GM19395 (cell line): Measurements from ENCODE around the gene MAD1L1.

ENCODE experiments used
- ATAC-seq: cut with Tn5 transposase; IDR thresholded peaks from one replicate; pipeline ENCODE4 v1.9.1; 2021; ENCODE audit warnings: mild to moderate bottlenecking, moderate library complexity; ENCODE audit not compliant: unreplicated experiment

MAD1L1 gene

DNA sequence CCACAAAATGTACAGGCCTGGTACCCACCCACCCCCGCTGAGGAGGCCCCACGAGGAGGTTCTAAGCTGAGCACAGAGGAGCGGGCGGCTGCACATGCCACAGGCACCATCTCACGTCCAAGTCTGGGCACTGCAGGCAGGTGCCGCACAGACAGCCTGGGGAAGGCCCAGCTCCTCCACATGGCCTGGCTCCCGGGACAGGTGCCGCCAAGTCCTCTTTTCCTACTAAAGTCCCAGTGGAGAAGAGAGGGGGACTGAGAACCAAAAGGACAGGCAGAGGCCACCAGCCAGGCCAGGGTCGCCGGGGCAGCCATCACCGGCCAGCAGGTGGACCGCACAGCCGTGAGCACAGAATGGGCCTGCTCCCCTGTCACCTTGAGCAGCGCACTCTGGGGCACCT, 91.1 kb downstream of the MAD1L1 start:
- no peak for ATAC-seq

DNA sequence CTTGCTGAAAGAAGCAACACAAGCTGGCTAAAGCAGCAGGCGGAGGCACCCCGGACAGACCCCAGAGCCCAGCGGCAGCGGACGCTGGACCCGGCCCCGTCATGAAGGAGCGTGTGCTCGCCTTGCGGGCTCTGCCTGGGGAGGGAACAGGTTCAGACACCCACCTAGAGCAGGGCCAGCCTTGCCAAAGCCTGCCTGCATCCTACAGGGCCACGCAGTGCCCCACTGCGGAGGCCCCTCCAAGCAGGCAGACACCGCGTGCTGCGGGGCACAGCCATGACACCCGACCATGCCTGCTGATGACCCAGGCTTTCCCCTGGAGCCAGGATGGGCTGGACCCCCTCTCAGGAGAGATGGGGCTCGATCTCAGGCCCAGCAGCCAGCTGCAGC, 91.7 kb downstream of the MAD1L1 start:
- ATAC-seq, result no peak

DNA sequence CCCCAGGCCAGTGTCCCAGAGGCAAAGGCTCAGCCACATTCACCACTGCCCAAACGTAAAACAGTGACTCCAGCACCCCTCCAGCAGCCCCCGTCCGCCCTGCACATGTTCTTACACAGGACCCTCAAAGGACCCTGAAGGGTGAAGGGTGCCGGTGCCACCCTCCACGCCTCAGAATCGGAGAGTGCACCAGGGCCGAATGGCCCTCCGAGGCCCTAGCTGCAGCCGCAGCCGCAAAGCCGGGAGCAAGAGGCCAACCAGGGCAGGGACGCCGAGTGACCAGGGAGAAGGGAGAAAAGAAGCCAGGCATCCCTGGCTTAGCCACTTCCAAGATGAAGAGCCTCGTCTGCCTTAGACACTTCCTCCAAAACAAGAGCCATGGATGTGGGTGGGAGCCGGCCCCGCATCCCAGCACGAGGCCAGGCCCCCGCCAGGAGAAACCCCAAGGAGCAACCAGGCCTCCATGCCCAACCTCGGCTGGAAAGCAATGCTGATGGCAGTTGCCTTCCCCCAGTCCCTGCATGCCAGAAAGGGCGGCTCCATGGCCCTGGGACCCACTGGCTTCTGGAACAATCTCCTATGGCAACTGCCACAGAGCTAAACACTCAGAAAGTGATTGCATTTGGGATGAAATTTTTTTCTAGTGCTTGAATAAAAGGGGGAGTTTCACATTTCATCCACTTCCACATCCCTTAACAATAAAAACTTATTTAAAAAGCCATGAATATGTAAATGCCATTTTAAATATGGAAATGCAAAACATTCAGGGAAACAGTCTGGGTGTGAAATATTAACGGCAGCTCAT, 92.3 kb downstream of the MAD1L1 start:
- no peak for ATAC-seq

DNA sequence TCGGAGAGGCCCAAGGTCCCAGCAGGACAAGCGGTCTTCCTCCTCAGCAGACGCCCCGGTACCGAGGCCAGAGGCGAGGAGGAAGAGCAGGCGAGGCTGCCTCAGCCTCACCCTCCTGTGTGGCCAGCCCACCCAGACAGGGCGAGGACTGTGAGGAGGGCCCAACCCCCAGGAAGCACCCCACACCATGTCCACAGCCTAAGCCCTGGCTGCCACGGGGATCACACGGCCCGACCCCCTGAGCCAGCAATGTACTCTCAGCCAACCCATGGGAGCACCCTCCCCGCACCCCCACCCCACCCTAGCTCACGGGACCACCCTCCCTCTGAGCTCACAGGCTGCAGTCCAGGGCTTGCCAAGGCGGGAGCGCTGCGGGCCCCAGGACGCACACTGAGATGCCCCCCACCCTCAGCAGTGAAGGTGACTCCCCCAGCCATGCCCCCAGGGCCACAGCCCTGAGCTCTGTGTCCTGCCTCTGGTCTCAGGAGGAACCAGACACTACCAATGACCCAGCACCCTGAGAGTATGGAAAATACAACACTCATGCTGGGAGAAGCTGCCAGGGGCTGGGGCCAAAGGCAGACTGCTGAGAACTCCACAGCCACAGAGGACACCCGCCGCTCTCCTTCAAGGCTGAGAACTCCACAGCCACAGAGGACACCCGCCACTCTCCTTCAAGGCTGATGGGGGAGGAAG, 93.6 kb downstream of the MAD1L1 start:
- ATAC-seq, result no peak

DNA sequence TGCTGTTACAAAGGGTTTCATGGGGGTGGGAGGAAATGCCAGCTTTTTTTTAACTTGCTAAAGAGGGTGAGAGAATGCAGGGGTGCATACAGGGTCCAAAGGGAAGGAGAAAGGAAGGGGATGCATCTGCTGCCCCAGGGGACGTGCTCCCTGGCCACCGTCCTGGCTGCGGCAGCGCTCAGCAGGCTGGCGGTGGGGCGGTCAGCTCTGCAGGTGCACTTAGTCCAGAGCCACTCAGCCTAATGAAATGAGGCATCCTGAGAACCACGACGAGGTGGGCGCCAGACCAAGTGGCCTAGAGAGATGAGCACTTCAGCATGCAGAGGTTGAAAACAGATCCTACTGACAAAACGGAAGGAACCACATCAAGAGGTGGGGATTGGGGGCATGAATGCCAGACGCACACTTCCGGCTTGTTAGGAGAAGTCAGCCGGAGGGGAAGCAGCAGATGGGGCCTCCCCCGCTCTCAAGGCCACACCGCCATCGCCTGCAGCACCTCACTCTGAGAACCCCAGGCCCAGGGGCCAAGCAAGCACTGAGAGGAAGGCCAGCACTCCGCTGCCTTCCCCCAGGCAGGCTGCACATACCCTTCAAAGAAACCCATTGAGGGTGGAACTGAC, 94.5 kb downstream of the MAD1L1 start:
- ATAC-seq, result peak; percentile 75

DNA sequence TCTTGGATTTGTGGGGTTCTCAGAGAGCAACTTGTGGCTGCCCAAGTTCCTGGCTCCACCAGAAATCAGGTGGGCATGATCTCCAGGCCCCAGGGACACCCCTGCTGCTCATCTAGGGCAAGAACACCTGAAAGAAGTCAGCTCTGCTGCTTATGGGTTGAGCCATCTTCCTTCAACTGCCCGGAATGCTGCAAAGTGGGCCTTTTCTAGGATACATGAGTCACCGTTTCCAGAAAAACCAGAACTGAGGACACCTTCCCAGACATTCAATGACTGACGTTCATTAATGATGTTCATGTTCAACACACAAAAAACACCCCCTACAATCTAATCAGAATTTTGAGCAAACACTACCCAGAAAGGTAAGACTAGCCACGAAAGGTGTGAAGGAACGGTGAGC, 98.0 kb downstream of the MAD1L1 start:
- ATAC-seq, result no peak

DNA sequence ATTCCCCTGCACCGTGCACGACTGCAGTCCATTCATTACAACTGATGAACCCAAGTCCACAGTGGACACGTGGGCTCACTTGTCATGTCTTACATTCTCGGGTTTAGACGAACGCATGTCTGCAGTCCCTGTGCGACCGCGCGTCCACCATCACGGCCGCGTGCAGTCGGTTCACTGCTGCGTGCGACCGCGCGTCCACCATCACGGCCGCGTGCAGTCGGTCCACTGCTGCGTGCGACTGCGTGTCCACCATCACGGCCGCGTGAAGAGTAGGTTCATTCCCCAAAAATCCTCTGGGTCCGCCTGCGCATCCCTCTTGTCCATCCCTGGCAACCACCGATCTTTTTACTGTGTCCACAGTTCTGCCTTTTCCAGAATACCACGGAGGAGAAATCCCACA, 100.5 kb downstream of the MAD1L1 start:
- ATAC-seq, result no peak

DNA sequence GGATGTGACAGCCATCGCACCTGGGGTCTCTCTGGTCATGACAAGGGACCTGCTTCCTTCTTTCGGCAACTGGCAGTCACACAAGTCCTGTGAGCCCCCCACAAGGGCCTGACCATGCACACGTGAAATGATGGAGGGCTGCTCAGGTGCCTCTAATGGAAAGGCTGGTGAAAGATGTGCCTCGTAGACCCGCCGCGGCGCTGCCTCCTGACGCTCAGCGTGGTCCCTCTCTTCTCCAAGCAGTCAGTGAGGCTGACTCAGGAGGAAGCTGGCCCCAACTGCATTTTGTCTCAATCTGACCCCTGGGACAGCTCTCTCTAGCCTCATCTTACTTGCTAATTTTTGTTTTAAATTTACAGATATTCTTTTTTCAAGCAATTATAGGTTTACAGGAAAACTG, 100.9 kb downstream of the MAD1L1 start:
- ATAC-seq, result no peak

DNA sequence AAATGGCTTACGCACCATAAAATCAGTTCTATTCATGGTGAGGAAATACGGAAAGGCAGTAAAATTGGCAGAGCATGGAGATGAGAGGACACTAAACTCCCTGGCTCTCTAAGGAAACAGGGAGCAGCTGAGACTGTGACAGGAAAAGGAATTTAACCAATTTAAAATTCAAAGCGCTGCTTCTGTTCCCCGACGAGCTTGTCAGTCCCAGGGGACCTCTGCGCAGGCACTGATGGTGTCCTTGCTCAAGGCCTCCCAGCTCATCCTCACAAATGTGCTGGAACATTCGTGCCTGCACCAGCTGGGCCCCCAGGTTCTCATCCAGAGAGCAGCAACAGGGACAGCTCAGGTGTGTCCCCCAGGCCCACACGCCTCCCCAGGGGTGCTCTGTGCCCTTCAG, 101.4 kb downstream of the MAD1L1 start:
- no peak for ATAC-seq

DNA sequence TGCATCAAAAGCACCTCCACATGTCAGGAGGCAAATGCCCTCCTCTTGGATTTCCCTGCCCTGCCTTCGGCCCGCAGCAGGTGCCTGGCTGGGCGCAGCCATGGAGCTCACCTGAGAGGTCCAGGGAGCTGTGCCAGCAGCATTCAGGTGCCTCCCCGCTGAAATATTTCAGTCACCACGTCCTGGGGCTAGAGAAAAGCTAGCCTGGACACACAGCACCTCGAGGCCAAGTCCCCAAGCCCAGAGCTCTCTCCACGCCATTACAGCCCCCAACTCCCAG, 102.7 kb downstream of the MAD1L1 start:
- no peak for ATAC-seq

DNA sequence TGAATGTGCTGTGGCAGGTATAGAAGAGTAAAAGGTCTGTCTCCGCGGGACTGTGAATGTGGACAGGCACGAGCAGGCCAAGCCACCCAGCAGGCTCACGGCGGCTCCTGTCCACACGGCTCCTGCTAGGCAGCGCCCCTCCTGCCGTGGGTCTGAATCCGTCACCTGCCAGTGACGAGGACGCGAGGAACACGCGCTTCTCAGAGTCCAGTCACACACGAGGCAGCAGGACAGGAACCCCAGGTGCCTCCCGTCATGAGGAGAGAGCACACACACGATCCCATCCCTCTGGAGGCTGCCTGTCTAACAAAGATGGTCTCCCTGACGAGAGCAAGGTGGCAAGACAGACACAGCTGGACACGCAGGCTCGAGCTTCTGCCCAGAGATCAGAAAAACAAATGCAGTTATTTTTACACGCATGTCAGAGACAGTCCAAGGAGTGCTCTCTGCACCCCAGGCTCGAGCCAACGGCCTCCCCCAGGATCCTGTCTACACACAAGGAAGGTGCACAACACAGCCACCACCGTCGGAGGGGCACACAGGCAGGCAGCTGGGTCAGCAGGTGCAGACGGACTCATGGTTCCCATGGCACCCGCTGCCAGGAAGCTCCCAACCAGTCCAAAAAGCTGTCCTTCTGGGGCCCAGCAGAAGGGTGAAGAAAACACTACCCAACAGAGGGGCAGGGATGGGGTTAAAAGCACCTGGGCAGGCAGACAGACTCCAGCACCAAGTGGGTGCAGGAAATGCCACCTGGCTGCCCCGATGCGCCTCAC, 103.2 kb downstream of the MAD1L1 start:
- ATAC-seq, result no peak

DNA sequence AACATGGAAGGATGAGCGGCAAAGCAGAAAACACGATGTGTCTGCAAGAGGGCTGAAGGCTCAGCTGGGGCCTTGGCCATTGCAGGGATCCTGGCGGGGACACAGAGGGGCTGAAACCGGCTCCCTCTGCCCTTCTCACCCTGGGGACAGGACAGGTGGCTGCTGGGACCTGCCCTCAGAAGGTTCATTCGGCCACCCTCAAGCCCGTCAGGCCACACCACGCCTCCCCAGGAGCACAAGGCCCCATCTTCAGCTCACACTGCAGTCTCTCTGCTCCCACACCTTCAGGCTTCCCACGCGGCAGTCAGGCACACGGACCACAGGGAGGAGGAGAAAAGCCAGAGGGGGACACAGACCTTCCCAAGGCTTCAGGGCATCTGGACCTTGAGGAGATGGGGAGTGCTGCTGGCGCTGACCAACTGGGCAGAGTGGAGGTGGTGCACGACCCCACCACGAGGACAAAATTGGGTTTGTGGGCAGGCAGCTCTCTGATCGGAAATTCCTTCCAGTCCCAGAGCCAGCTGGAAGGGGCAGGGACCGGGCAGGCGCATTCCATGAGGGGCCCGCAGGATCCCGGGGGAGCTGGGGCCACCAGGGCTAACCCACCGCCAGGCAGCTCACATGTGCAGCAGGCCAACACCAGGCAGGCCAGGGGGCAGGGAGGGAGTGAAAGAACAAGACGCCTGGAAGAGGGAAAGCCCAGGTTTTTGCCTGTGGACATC, 104.0 kb downstream of the MAD1L1 start:
- no peak for ATAC-seq

DNA sequence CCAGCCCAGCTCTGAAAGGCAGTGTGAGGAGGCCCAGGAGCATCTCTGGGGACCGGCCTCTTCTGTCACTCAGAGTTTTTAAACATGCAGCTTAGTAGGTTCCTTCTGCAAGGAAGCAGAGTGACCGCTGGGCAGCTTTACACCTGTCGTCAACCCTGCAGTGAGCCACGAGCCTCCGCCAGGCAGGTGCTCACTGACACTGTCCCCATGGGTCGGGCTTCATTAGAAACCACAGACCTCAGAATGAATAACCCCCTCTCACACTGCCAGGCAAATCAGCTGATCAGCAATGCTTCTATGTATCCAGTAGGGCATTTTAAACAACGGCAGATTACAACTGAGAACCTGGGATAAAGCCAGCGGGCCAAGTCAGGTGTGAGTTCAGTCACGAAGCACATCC, 106.1 kb downstream of the MAD1L1 start:
- ATAC-seq, result no peak

DNA sequence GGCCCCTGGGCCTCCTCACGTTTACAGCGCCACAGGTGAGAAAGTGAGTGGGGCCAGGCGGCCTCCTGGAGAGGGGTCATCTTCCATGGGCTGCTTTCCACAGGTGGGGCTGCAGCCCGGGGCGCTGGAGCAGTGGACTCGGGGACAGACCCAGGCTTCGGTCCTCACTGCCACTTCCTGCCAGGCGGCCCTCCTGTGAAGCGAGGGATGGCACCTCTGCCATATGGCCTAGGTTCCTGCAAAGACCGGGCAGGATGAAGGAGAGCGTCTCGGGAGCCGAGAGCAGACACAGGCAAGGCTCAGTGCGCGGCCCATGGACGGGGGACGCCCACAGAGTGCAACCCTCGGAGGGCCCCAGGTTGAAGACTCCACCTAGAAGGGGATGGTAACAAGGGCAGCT, 106.8 kb downstream of the MAD1L1 start:
- ATAC-seq, result no peak

DNA sequence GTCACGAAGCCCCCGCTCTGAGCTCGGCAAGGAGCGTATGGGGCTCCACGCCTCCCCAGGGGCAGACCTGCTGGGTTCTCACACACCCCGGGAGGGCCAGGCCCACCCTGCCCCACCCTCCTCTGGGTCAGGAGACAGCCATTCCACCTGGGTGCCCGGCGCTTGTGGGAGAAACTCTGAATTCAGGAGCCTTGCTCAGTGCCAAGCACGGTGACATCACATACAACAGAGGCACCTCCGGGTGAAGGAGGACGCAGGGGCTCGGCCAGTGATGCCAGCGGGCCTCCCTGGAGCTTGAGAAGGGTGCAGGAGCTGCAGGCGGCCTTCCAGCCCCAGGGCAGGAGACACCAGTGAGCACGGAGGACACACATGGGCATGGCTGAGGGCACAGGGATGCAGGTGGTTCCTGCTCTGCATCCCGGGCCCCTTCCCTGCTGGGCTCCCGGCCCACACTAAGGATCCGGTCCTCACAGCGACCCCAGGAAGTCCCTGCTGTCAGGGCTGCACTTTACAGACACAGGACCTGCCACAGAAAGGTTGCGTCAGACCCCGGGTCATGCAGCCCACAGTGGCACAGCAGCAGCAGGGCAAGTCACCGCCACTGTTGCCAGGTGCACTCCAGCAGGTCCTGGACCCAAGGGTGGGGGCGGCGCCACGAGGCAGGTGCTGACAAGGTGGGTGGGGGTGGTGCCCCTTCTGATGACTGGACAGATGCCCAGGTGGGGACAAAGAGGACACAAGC, 108.0 kb downstream of the MAD1L1 start:
- ATAC-seq, result no peak

DNA sequence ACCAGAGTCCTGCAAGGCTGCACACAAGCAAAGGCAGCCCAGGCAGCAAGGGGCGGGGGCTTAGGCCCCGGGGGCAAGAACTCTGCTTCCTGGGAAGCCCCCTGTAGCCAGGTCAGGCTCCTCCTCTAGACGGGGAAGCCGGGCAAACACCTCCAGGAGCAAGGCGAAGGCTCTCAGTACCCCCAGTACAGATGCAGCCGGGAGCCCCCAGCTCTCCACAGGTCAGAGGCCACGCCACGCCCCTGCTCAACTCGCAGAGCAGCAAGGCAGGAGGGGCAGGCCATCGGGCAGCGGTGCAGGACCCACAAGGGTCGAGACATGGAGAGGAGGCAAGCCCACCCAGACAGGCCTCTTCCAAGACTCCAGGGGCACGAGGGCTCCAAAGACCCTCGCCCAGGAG, 108.8 kb downstream of the MAD1L1 start:
- no peak for ATAC-seq

DNA sequence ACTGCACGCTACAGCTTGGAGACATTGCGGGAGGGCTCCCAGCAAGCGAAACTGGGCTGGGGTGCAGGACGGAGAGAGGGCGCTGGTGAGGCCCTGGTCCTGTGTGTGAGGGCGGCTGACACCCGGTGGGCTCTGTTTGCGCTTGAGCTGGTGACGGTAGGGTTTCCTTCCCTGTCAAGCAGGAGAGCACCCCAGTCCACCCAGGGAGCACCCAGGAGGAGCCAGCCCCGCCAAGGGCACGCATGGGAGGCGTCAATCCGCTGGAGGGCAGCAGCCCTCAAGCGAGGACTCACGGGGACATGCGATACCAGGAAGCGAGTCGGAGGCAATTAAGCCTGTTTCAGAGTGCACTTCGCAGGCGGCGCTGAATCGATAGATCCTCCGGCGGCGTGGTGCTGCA, 109.4 kb downstream of the MAD1L1 start:
- ATAC-seq, result no peak

DNA sequence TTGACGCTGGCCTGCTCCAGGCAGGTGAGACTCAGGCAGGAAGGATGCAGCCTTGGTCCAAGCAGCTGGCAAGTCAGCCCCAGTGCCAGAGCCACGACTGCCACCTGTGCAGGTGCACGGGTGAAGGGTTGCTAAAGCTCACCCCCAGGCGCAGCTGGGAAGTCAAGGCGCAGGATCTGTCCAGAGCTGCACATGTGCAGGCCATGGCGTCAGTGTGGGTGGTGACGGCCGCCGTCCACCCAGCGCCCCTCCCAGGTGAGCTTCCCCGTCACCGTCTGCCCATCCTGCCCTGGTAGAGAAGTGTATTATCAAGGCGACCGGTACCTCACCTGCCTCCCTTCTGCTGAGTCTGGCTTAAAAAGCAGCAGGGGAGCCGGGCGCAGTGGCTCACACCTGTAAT, 110.1 kb downstream of the MAD1L1 start:
- ATAC-seq, result no peak

DNA sequence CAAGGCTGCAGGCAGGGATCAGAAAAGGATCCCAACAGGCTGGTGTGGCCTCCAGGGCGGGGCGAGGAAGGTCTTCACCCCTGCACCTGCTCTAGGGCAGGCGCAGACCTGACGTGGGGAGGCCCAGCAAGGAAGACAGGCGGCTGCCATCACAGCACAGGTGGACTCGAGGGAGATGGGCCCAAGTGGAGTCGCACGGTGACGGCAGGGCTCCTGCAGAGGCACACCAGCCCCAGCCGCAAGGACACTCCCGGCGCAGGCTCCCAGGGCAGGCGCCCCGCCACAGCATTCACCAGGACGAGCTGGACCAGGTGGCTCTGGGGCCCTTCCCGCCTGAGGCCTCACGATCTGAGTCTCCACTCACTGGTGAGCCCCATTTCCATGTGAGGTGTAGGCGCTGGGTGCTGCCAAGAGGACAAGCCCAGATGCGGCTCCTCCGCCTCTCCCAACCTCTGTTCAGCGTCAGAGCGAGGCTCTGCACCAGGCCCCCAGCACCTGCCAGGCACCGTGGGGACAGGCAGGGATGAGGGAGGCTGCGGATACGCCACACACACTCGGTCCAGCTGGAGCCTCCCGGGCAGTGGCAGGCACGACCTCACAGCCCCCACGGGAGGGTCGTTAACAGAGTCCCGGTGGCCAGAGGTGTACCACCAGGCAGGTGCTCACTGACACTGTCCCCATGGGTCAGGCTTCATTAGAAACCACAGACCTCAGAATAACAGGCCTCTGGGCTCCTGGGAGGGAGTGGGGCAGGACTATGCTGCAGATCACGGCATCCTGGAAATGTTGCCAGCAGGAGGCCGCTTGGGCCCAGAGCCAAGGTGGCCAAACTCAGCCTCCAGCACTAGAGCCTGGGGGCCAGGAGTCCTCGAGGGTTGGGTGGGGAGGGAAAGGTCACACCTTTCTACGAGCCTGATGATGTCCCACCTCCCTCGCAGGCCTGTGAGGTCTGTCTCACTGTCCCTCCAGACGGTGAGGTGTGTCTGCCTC, 111.6 kb downstream of the MAD1L1 start:
- no peak for ATAC-seq
